Measurements from ENCODE around the gene NAV2. TPM values are rescaled to one million over a fixed set of nuclear protein-coding genes. Genes with fewer than 3 reads are reported as not detected.

NAV2 gene
- total RNA-seq, 1 donor: 11.2 TPM

DNA sequence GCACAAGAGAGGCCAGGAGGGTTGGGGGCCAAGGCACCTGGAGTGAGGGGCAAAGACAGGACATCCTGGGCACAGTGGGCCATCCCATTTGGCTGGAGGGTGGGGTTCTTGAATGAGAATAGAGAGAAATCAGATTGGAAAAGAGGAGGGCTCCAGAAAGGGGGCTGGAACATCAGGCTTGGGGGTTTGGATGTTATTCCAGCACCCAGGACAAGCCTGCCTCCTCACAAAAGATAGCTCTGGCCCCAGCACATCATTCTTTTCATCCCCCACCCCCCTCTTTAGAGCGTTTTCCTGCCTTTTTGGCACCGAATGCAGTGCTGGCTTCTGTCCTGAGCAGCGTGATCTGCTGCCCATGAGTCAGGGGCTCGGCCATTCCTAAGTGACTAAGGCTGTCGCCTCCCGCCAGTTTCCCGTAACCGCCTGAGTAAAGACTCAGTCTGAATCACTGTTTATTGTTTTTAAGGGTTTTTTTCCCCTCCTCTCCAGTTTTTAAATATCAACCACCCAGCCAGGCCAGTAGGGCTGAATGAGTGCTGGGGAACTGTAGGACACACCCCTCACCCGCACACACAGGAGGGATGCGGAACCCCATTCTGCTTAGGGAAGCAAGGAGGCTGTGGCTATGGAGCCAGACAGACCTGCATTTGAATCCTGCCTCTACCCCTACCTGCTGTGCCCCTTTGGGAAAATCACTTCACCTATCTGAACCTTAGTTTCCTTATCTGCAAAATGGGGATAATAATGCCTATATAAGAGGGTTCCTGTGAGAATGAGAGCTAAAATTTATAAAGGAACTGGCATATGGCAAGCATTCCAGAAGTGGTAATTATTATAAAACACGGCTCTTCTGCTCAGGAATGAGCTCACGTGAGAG, 32.4 kb upstream of the NAV2 start:
- DNase-seq (ENCODE audit: low read depth): peak; percentile 89
- TF ChIP-seq, protein P1, sequence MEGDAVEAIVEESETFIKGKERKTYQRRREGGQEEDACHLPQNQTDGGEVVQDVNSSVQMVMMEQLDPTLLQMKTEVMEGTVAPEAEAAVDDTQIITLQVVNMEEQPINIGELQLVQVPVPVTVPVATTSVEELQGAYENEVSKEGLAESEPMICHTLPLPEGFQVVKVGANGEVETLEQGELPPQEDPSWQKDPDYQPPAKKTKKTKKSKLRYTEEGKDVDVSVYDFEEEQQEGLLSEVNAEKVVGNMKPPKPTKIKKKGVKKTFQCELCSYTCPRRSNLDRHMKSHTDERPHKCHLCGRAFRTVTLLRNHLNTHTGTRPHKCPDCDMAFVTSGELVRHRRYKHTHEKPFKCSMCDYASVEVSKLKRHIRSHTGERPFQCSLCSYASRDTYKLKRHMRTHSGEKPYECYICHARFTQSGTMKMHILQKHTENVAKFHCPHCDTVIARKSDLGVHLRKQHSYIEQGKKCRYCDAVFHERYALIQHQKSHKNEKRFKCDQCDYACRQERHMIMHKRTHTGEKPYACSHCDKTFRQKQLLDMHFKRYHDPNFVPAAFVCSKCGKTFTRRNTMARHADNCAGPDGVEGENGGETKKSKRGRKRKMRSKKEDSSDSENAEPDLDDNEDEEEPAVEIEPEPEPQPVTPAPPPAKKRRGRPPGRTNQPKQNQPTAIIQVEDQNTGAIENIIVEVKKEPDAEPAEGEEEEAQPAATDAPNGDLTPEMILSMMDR (IDR thresholded peaks at IDR 0.05; ENCODE audit: insufficient read depth, low read depth, low read length): no peak
- no peak overlapping the region for H3K4me3 ChIP-seq (ENCODE audit: low read depth, low read length)

DNA sequence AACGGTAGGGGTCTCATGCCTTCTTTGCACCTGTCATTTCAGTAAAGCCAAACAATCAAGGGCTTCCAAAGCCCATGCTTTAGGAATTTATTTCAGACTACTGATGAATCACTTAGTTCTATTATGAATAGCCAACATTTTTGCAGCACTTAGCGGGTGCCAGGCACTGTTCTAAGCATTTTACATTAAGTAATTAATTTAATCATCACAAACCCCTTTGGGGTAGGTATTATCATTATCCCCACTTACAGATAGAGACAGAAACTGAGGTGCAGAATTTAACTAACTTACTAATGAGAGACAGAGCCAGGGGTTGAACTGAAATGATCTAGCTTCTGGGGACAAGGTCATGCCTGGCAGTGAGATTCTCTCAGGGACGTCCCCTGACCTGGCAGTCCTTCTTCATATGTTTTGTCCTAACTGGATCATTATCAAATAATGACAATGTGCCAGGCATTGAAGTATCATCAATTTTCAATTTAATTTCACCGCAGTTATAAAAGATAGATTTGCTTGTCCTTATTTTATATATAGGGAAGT, 31.7 kb upstream of the NAV2 start:
- no peak overlapping the region for H3K4me3 ChIP-seq (ENCODE audit: low read depth, low read length)
- DNase-seq (ENCODE audit: low read depth): no peak
- TF ChIP-seq, protein P1 (IDR thresholded peaks at IDR 0.05; ENCODE audit: insufficient read depth, low read depth, low read length): no peak

DNA sequence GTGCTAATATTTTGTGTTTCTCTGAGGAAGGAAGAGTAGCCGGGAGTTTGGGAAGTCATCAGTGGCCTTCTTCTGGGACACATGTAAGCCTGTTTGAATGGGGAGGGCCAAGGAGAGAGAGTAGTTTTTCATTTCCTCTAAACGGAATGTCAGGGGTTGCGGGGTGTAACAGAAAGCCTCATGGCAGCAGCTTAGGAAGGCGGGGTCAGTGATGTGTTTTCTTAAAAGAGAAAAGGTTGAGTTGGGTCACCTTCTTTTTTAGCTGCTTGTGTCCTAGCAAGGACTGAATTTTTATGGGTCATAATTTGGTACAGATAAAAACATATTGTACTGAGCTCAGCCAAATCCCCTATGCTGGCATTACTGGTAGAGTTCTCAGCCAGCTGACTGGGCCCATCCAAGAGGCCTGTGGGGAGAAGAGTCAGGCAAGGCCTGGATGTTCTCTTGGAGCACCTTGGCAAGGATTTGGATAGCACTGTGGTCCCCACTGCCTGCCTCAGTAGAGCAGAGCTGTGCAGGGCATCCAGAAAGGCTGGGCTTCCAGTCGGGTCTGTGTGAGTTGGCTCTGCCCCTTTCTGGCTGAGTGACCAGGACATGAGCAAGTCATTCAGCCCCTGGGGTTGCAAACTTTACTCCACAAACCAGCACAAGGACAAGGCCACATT, 29.4 kb upstream of the NAV2 start:
- H3K4me3 ChIP-seq (ENCODE audit: low read depth, low read length): no peak overlapping the region
- no peak for DNase-seq (ENCODE audit: low read depth)
- TF ChIP-seq, protein P1 (IDR thresholded peaks at IDR 0.05; ENCODE audit: insufficient read depth, low read depth, low read length): no peak

DNA sequence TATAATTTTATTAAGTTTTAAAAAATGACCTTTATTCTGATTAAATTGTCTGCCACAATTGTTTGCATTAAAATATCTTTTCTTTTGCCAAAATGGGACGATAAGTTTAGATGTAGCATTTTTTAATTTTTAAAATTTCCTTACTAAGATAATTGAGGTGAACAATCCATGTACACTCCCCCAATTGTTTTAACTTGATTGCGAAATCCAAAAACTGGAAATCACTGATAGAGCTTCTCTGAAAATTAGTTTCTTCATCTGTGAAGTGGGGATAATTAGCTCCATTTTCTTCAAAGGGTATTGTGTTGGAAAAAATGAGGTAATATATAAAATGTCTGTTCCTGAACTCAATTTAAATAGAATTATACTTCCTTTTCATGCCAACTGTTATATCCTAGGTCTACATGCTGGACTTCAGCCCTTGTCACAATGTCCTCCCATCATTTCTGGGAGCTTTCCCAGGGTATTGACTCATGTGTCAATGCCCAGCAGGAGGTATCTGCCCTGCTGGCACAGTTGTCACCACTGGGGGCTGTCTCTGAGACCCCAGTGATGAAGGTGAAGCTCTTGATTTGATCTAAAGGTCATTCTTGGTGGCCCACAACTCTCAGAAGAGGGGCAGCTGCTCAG, 28.7 kb upstream of the NAV2 start:
- TF ChIP-seq, protein P1 (IDR thresholded peaks at IDR 0.05; ENCODE audit: insufficient read depth, low read depth, low read length): no peak
- H3K4me3 ChIP-seq (ENCODE audit: low read depth, low read length): no peak overlapping the region
- no peak for DNase-seq (ENCODE audit: low read depth)

GRCh38 chr11:19686234-19686633, 26.4 kb upstream of the NAV2 start:
- H3K4me3 ChIP-seq (ENCODE audit: low read depth, low read length): no peak overlapping the region

GRCh38 chr11:19687392-19687791, 25.2 kb upstream of the NAV2 start:
- TF ChIP-seq, protein P1 (IDR thresholded peaks at IDR 0.05; ENCODE audit: insufficient read depth, low read depth, low read length): no peak
- DNase-seq (ENCODE audit: low read depth): no peak
- H3K4me3 ChIP-seq (ENCODE audit: low read depth, low read length): no peak overlapping the region

More at GRCh38 chr11:19686234-19686633, 26.4 kb upstream of the NAV2 start:
- no peak for DNase-seq (ENCODE audit: low read depth)
- TF ChIP-seq, protein P1 (IDR thresholded peaks at IDR 0.05; ENCODE audit: insufficient read depth, low read depth, low read length): no peak

Measured in fibroblast of villous mesenchyme (primary cell).